Effector memory CD4-positive, alpha-beta T cell (primary cell): ENCODE data around the gene ACP2.
A peak's percentile ranks its signal among the peaks of the same experiment; 100 is the strongest.

Experiments used
- DNase-seq, 3 donors: peaks; one replicate each; pipeline ENCODE4 v3.0.0-alpha.2; 2020
- H3K27ac ChIP-seq: 2 replicates; pipeline ENCODE4 v1.7.0; 2013; ENCODE audit warnings: mild to moderate bottlenecking, low read length, moderate library complexity; ENCODE audit not compliant: insufficient read depth, poor library complexity, severe bottlenecking
- H3K27me3 ChIP-seq: replicated peaks from 2 replicates; pipeline ENCODE4 v1.7.0; 2013; ENCODE audit warnings: mild to moderate bottlenecking, low read length; ENCODE audit not compliant: insufficient read depth, control insufficient read depth, poor library complexity, severe bottlenecking
- H3K36me3 ChIP-seq: 2 replicates; pipeline ENCODE4 v1.7.0; 2013; ENCODE audit warnings: mild to moderate bottlenecking, low read length, moderate library complexity; ENCODE audit not compliant: control insufficient read depth, insufficient read depth
- H3K4me1 ChIP-seq: 2 replicates; pipeline ENCODE4 v1.7.0; 2013; ENCODE audit warnings: low read length, mild to moderate bottlenecking; ENCODE audit not compliant: control insufficient read depth, insufficient read depth, poor library complexity, severe bottlenecking
- H3K4me3 ChIP-seq: 2 replicates; pipeline ENCODE4 v1.7.0; 2013; ENCODE audit warnings: low read length, low read depth, mild to moderate bottlenecking; ENCODE audit not compliant: insufficient read depth, poor library complexity, severe bottlenecking
- H3K9me3 ChIP-seq: 2 replicates; pipeline ENCODE4 v1.7.0; 2013; ENCODE audit warnings: mild to moderate bottlenecking, low read length, moderate library complexity; ENCODE audit not compliant: control insufficient read depth

ACP2 gene

GRCh38 chr11:47278769-47279168 is 30.2 kb upstream of the ACP2 start:
- H3K9me3 ChIP-seq: no peaks in the 10 kb centered on the region
- H3K36me3 ChIP-seq: peaks cover 89% of the 10 kb centered on the region

GRCh38 chr11:47278058-47278457 is 29.4 kb upstream of the ACP2 start:
- no peak overlapping the region for H3K27ac ChIP-seq
- H3K36me3 ChIP-seq: peaks cover 89% of the 10 kb centered on the region
- no peak overlapping the region for H3K4me3 ChIP-seq
- no peak for DNase-seq
- no peaks in the 10 kb centered on the region for H3K4me1 ChIP-seq
- H3K9me3 ChIP-seq: no peaks in the 10 kb centered on the region
- no peaks in the 10 kb centered on the region for H3K27me3 ChIP-seq

More at GRCh38 chr11:47278769-47279168, 30.2 kb upstream of the ACP2 start:
- DNase-seq: no peak
- Histone ChIP-seq H3K27ac (no peak overlapping the region), H3K4me3 (no peak overlapping the region), H3K4me1 (no peaks in the 10 kb centered on the region), H3K27me3 (no peaks in the 10 kb centered on the region)

- Histone ChIP-seq H3K36me3 (peaks cover 79% of the 10 kb centered on the region), H3K9me3 (no peaks in the 10 kb centered on the region), H3K4me3 (no peak overlapping the region), H3K27me3 (no peaks in the 10 kb centered on the region), H3K27ac (no peak overlapping the region), H3K4me1 (peaks cover 10% of the 10 kb centered on the region)
- DNase-seq: no peak
Measured at GRCh38 chr11:47276923-47277322, 28.3 kb upstream of the ACP2 start.

- DNase-seq: no peak
- Histone ChIP-seq H3K9me3 (no peaks in the 10 kb centered on the region), H3K27me3 (no peaks in the 10 kb centered on the region), H3K4me1 (peaks cover 20% of the 10 kb centered on the region), H3K36me3 (peaks cover 59% of the 10 kb centered on the region), H3K4me3 (no peak overlapping the region), H3K27ac (no peak overlapping the region)
Measured at GRCh38 chr11:47274495-47275235, 26.1 kb upstream of the ACP2 start.

- Histone ChIP-seq H3K27me3 (no peaks in the 10 kb centered on the region), H3K4me3 (no peak overlapping the region), H3K4me1 (peaks cover 35% of the 10 kb centered on the region), H3K36me3 (peaks cover 41% of the 10 kb centered on the region), H3K27ac (no peak overlapping the region), H3K9me3 (no peaks in the 10 kb centered on the region)
- DNase-seq: no peak
Measured at GRCh38 chr11:47272706-47273105, 24.1 kb upstream of the ACP2 start.

- DNase-seq: no peak
Measured at GRCh38 chr11:47271961-47272661, 23.5 kb upstream of the ACP2 start.

GRCh38 chr11:47271328-47271727 is 22.7 kb upstream of the ACP2 start:
- Histone ChIP-seq H3K9me3 (no peaks in the 10 kb centered on the region), H3K36me3 (peaks cover 27% of the 10 kb centered on the region), H3K27me3 (no peaks in the 10 kb centered on the region), H3K4me3 (peak overlapping the region; percentile 60), H3K27ac (peak overlapping the region; percentile 92), H3K4me1 (peaks cover 35% of the 10 kb centered on the region)
- DNase-seq: no peak

More at GRCh38 chr11:47271961-47272661, 23.5 kb upstream of the ACP2 start:
- no peak overlapping the region for H3K4me3 ChIP-seq
- H3K9me3 ChIP-seq: no peaks in the 10 kb centered on the region
- peaks cover 35% of the 10 kb centered on the region for H3K4me1 ChIP-seq
- peaks cover 35% of the 10 kb centered on the region for H3K36me3 ChIP-seq
- H3K27me3 ChIP-seq: no peaks in the 10 kb centered on the region
- H3K27ac ChIP-seq: no peak overlapping the region

- Histone ChIP-seq H3K27me3 (no peaks in the 10 kb centered on the region), H3K9me3 (no peaks in the 10 kb centered on the region), H3K4me3 (peak overlapping the region; percentile 60), H3K36me3 (peaks cover 20% of the 10 kb centered on the region), H3K4me1 (peaks cover 35% of the 10 kb centered on the region), H3K27ac (peak overlapping the region; percentile 92)
- peak in 2 of 3 donors; percentile 8 to 24 for DNase-seq
Measured at GRCh38 chr11:47270331-47271271, 22.0 kb upstream of the ACP2 start.

GRCh38 chr11:47269829-47270305 is 21.3 kb upstream of the ACP2 start, which contains the start of gene MADD:
Gene MADD (plus strand): TSS chr11:47270133.
- Histone ChIP-seq H3K27me3 (no peaks in the 10 kb centered on the region), H3K4me3 (peak within 1 kb of the TSS; percentile 60), H3K4me1 (peaks cover 39% of the 10 kb centered on the region), H3K9me3 (no peaks in the 10 kb centered on the region), H3K27ac (peak within 1 kb of the TSS; percentile 92), H3K36me3 (peaks cover 13% of the 10 kb centered on the region)
- peak; percentile 84 to 85 (median 85) for DNase-seq
